Subcutaneous abdominal adipose tissue (tissue), 5 donors: ENCODE data around the gene PCSK2.

Experiments used
- H3K27ac ChIP-seq: one replicate; pipeline ENCODE4 v1.7.0; 2013; ENCODE audit warnings: low read depth, mild to moderate bottlenecking, inconsistent platforms, low read length, moderate library complexity
- H3K27me3 ChIP-seq, 5 donors: one replicate each; pipeline ENCODE4 v1.7.0; 2013; ENCODE audit warnings: low read length in 5 of 5, inconsistent platforms in 1 of 5; ENCODE audit not compliant: control insufficient read depth in 5 of 5, insufficient read depth in 4 of 5
- H3K36me3 ChIP-seq, 5 donors: one replicate each; pipeline ENCODE4 v1.7.0; 2013; ENCODE audit warnings: low read length in 5 of 5; ENCODE audit not compliant: control insufficient read depth in 5 of 5, insufficient read depth in 5 of 5
- H3K4me1 ChIP-seq, 5 donors: one replicate each; pipeline ENCODE4 v1.7.0; 2013; ENCODE audit warnings: low read length in 5 of 5, mild to moderate bottlenecking in 3 of 5, moderate library complexity in 1 of 5; ENCODE audit not compliant: control insufficient read depth in 5 of 5, insufficient read depth in 5 of 5
- H3K4me3 ChIP-seq, 5 donors: one replicate each; pipeline ENCODE4 v1.7.0; 2013; ENCODE audit warnings: low read length in 5 of 5, low read depth in 1 of 5
- H3K9ac ChIP-seq, 5 donors: one replicate each; pipeline ENCODE4 v1.7.0; 2013; ENCODE audit warnings: low read length in 5 of 5, mild to moderate bottlenecking in 4 of 5, moderate library complexity in 3 of 5
- H3K9me3 ChIP-seq, 5 donors: one replicate each; pipeline ENCODE4 v1.7.0; 2013; ENCODE audit warnings: low read length in 5 of 5; ENCODE audit not compliant: control insufficient read depth in 5 of 5
- donor health status: healthy.
- donor health status: healthy.
- donor health status: healthy.
- donor health status: healthy.
- donor health status: healthy.

Gene PCSK2

DNA sequence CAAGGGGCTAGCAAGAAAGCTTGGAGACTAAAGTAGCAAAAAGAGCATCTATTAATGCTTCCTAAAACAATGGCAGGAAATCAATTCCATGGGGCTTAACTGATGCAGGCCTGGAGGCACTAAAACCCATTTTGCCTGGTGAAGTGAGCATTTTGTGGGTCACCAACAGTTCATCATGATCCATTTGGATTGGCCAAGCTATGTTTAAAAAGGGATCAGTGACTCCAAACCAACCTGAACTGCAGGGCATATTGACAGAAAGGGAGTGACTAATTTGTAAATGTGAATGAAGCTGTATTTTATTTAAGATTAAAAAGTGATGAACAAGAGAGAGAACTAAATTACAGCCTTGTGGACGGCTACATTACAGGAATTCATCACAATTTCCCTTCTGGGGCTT lies 132.0 kb downstream of the PCSK2 start:
- H3K27me3 ChIP-seq = peaks cover 0 to 2% (median 0%) of the 10 kb centered on the region in 5 donors
- no peak overlapping the region for H3K27ac ChIP-seq
- H3K36me3 ChIP-seq = no peaks in the 10 kb centered on the region
- H3K9ac ChIP-seq = no peak overlapping the region
- H3K9me3 ChIP-seq = no peaks in the 10 kb centered on the region
- no peak overlapping the region for H3K4me3 ChIP-seq
- no peaks in the 10 kb centered on the region for H3K4me1 ChIP-seq

DNA sequence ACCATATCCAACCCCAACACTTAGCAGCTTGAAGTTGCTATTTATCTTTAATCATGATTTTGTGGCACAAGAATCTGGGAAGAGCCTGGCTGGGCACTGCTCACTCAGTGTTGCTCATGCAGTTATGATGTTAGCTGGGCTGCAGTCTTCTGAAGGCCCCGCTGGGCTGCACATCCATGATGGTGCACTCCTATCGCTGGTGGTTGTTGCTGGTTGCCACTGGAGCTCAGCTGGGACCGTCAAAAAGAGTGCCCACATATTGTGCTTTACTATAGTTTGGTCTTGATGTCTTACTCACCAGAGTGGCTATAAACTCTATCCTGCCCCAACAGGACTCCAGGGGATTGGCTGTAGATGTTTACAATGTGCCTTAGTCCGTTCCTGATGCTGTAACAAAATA lies 137.8 kb downstream of the PCSK2 start:
- H3K27me3 ChIP-seq = peaks cover 0 to 6% (median 0%) of the 10 kb centered on the region in 5 donors
- H3K9me3 ChIP-seq = no peaks in the 10 kb centered on the region
- H3K4me3 ChIP-seq = no peak overlapping the region
- H3K4me1 ChIP-seq = no peaks in the 10 kb centered on the region
- H3K27ac ChIP-seq = no peak overlapping the region
- H3K9ac ChIP-seq = no peak overlapping the region
- no peaks in the 10 kb centered on the region for H3K36me3 ChIP-seq

DNA sequence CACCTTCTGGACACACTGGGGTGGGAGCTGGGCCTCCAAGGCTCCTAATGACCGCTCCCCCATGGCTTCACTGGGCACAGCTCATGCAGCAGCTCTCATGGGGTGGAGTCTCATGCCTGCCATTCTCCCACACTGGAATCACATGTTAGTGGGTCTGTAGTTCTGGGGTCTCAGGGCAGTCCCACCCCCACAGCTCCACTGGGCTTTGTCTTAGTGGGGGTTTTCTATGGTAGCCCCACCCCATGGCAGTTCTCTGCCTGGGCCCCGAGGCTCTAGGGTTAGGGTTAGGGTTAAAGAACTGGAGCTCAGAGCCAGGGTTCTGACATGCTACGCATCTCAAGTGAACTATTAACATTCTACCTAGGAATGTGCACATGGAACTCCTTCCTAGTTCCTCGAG lies 139.0 kb downstream of the PCSK2 start:
- Histone ChIP-seq H3K4me3 (no peak overlapping the region), H3K9me3 (no peaks in the 10 kb centered on the region), H3K36me3 (no peaks in the 10 kb centered on the region), H3K4me1 (no peaks in the 10 kb centered on the region), H3K27me3 (peaks cover 0 to 6% (median 0%) of the 10 kb centered on the region in 5 donors), H3K9ac (no peak overlapping the region), H3K27ac (no peak overlapping the region)

DNA sequence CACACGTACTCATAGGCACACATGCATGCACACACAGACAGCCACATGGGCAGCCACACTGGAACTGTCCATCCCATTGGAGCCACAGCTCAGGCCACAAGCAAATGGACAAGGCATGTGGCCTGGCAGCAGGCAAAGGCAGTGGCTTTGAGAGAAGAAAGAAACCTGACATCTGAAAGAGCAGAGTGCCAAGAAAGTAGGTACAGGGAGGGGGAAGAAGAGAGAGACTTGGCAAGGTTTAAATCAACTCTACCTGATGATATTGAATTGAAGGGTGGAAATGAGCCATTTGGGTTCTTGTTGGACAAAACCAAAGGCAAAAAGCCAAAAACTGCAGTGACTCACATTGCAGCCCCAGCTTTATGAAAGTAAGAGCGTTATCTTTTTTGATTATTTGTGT lies 142.7 kb downstream of the PCSK2 start:
- no peak overlapping the region for H3K4me3 ChIP-seq
- no peak overlapping the region for H3K9ac ChIP-seq
- H3K9me3 ChIP-seq = no peaks in the 10 kb centered on the region
- peaks cover 0 to 6% (median 0%) of the 10 kb centered on the region in 5 donors for H3K27me3 ChIP-seq
- H3K27ac ChIP-seq = no peak overlapping the region
- H3K4me1 ChIP-seq = no peaks in the 10 kb centered on the region
- no peaks in the 10 kb centered on the region for H3K36me3 ChIP-seq

- H3K36me3 ChIP-seq = no peaks in the 10 kb centered on the region
- no peaks in the 10 kb centered on the region for H3K4me1 ChIP-seq
- no peak overlapping the region for H3K9ac ChIP-seq
- H3K27ac ChIP-seq = no peak overlapping the region
- H3K4me3 ChIP-seq = no peak overlapping the region
- peaks cover 0 to 6% (median 0%) of the 10 kb centered on the region in 5 donors for H3K27me3 ChIP-seq
- H3K9me3 ChIP-seq = no peaks in the 10 kb centered on the region
Observed at GRCh38 chr20:17372806-17373440, 146.1 kb downstream of the PCSK2 start.

DNA sequence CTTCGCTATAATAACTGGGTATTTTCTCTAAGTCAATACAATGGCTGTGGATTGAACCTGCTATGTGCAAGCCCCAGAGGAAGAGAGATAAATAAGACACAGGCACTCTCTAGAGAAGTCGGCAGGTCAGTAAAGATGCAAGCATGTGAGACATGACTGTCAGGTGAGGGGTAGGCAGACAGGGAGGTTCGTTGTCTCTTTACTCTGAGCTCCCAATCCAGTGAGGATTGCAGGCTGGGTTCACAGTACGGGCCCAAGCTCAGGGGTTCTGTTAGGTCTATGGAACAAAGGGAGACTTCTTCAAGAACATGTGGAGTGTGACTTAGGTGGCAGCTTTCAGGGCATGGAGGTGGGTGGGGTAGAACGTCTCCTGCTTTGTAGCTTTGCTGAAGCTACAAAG lies 147.2 kb downstream of the PCSK2 start:
- no peak overlapping the region for H3K27ac ChIP-seq
- H3K9me3 ChIP-seq = no peaks in the 10 kb centered on the region
- H3K4me3 ChIP-seq = no peak overlapping the region
- no peak overlapping the region for H3K9ac ChIP-seq
- H3K27me3 ChIP-seq = peaks cover 0 to 4% (median 2%) of the 10 kb centered on the region in 5 donors
- no peaks in the 10 kb centered on the region for H3K36me3 ChIP-seq
- no peaks in the 10 kb centered on the region for H3K4me1 ChIP-seq

- Histone ChIP-seq H3K27ac (no peak overlapping the region), H3K9ac (no peak overlapping the region), H3K4me1 (no peaks in the 10 kb centered on the region), H3K36me3 (no peaks in the 10 kb centered on the region), H3K9me3 (no peaks in the 10 kb centered on the region), H3K4me3 (no peak overlapping the region), H3K27me3 (peaks cover 0 to 3% (median 0%) of the 10 kb centered on the region in 5 donors)
Observed at GRCh38 chr20:17376031-17376430, 149.2 kb downstream of the PCSK2 start.

DNA sequence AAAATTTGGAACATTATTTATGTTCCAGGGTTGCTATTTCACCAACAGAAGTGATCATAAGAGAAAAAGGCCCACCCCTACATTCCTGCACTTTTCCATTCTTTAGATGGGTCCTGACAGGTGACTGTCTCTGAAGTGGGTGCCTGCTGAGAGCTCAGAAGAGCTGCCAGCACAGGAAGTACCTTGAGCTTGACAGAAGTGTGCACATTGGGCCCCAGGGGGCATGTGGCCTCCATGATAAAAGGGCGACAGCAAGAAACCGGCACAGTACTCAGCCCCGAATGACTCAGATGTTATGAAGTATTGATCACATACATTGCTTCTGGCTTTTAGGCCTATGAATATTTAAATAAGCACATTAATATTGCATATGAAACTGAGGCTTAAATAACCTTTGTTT lies 150.4 kb downstream of the PCSK2 start:
- H3K27me3 ChIP-seq = peaks cover 0 to 3% (median 0%) of the 10 kb centered on the region in 5 donors

DNA sequence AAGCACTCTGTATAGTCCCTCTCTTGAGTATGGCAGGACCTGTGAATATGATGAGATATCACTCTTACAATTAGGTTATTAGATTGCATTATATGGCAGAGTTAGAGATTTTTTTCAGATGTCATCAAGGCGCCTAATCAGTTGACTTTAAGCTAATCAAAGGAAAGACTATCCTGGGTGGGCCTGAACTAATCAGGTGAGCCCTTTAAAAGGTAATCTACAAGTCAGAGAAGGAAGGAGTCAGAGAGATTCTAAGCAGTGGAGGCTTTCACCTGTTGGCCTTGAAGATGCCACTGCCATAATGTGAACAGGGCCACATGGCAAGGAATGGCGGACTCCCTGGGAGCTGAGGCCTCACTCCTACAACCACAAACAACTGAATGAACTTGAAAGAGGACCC lies 152.8 kb downstream of the PCSK2 start:
- no peaks in the 10 kb centered on the region for H3K36me3 ChIP-seq
- H3K4me1 ChIP-seq = no peaks in the 10 kb centered on the region
- no peak overlapping the region for H3K4me3 ChIP-seq
- no peak overlapping the region for H3K9ac ChIP-seq
- H3K9me3 ChIP-seq = no peaks in the 10 kb centered on the region
- H3K27ac ChIP-seq = no peak overlapping the region
- H3K27me3 ChIP-seq = peaks cover 0 to 8% (median 3%) of the 10 kb centered on the region in 5 donors

More for the DNA sequence above, 150.4 kb downstream of the PCSK2 start:
- Histone ChIP-seq H3K9ac (no peak overlapping the region), H3K9me3 (no peaks in the 10 kb centered on the region), H3K4me3 (no peak overlapping the region), H3K27ac (no peak overlapping the region), H3K4me1 (no peaks in the 10 kb centered on the region), H3K36me3 (no peaks in the 10 kb centered on the region)

- Histone ChIP-seq H3K9ac (no peak overlapping the region), H3K27ac (no peak overlapping the region), H3K4me1 (no peaks in the 10 kb centered on the region), H3K36me3 (no peaks in the 10 kb centered on the region), H3K27me3 (peaks cover 0 to 8% (median 3%) of the 10 kb centered on the region in 5 donors), H3K4me3 (no peak overlapping the region), H3K9me3 (no peaks in the 10 kb centered on the region)
Observed at GRCh38 chr20:17380801-17381200, 154.0 kb downstream of the PCSK2 start.
